Smooth muscle cell (in vitro differentiated cells): ENCODE measurements around the gene SMIM24. TPM values are rescaled to one million over a fixed set of nuclear protein-coding genes. Genes with fewer than 3 reads are reported as not detected.
A peak's percentile ranks its signal among the peaks of the same experiment; 100 is the strongest.

Experiments
- DNase-seq: peaks from one replicate; lab custom pipeline; 2025; ENCODE audit not compliant: unreplicated experiment; lab: John Stamatoyannopoulos, UW
- H2AFZ ChIP-seq: fragments of 200-600 bp; sonication (generic); 2 replicates; pipeline ENCODE4 v1.6.0; 2016; ENCODE audit warnings: antibody characterized with exemption, low read depth, mild to moderate bottlenecking
- H3F3A ChIP-seq: fragments of 200-600 bp; sonication (generic); 2 replicates; pipeline ENCODE4 v1.6.0; 2017; ENCODE audit warnings: antibody characterized with exemption, low read depth
- H3K27ac ChIP-seq: fragments of 200-600 bp; sonication (generic); 2 replicates; pipeline ENCODE4 v1.5.1; 2016; ENCODE audit warnings: low read depth, mild to moderate bottlenecking
- H3K27me3 ChIP-seq: fragments of 200-600 bp; sonication (generic); 2 replicates; pipeline ENCODE4 v1.6.1; 2016; ENCODE audit warnings: low read depth, mild to moderate bottlenecking
- H3K36me3 ChIP-seq: fragments of 200-600 bp; sonication (generic); 2 replicates; pipeline ENCODE4 v1.5.1; 2016; ENCODE audit warnings: low read depth
- H3K4me1 ChIP-seq: fragments of 200-600 bp; sonication (generic); 2 replicates; pipeline ENCODE4 v1.5.1; 2016; ENCODE audit warnings: low read depth
- H3K4me2 ChIP-seq: fragments of 200-600 bp; sonication (generic); 2 replicates; pipeline ENCODE4 v1.6.0; 2016; ENCODE audit warnings: mild to moderate bottlenecking
- H3K4me3 ChIP-seq: fragments of 200-600 bp; sonication (generic); 2 replicates; pipeline ENCODE4 v1.5.1; 2016; ENCODE audit warnings: mild to moderate bottlenecking
- H3K79me2 ChIP-seq: fragments of 200-600 bp; sonication (generic); 2 replicates; pipeline ENCODE4 v1.6.0; 2016; ENCODE audit warnings: low read depth, mild to moderate bottlenecking
- H3K9ac ChIP-seq: fragments of 200-600 bp; sonication (generic); 2 replicates; pipeline ENCODE4 v1.6.0; 2016; ENCODE audit warnings: low read depth
- H3K9me3 ChIP-seq: fragments of 200-600 bp; sonication (generic); replicated peaks from 2 replicates; pipeline ENCODE4 v1.5.1; 2016; ENCODE audit warnings: low read depth
- H4K20me1 ChIP-seq: fragments of 200-600 bp; sonication (generic); 2 replicates; pipeline ENCODE4 v1.6.0; 2016; ENCODE audit warnings: low read depth
- WGBS: methylation state at CpG from one replicate; pipeline ENCODE4 v1.1.7; 2016; ENCODE audit warnings: low lambda C conversion rate; 5-methylcytosine and 5-hydroxymethylcytosine counted together
- polyA plus RNA-seq: library from polyadenylated mRNA; unstranded; fragments of >200 nt; fragmentation: Nextera tagmentation; extraction: Ambion mirVana; gene quantifications from 2 replicates; pipeline ENCODE4 v1.2.1, GENCODE V29; 2016
- total RNA-seq: library from RNA; depleted of rRNA; stranded (reverse); fragments of >200 nt; gene quantifications from 2 replicates; pipeline ENCODE4 v1.2.3, GENCODE V29; 2014
- TF ChIP-seq, protein P1 (sequence below): fragments of 200-600 bp; sonication (generic); IDR thresholded peaks from 2 replicates; pipeline ENCODE4 v1.5.1; 2017; ENCODE audit warnings: borderline replicate concordance, mild to moderate bottlenecking, antibody characterized with exemption; ENCODE audit not compliant: insufficient read depth, poor library complexity, severe bottlenecking

The SMIM24 gene
- total and polyA plus RNA-seq, 2 experiments from 2014 or later = 1.1 TPM; not detected in 1

DNA sequence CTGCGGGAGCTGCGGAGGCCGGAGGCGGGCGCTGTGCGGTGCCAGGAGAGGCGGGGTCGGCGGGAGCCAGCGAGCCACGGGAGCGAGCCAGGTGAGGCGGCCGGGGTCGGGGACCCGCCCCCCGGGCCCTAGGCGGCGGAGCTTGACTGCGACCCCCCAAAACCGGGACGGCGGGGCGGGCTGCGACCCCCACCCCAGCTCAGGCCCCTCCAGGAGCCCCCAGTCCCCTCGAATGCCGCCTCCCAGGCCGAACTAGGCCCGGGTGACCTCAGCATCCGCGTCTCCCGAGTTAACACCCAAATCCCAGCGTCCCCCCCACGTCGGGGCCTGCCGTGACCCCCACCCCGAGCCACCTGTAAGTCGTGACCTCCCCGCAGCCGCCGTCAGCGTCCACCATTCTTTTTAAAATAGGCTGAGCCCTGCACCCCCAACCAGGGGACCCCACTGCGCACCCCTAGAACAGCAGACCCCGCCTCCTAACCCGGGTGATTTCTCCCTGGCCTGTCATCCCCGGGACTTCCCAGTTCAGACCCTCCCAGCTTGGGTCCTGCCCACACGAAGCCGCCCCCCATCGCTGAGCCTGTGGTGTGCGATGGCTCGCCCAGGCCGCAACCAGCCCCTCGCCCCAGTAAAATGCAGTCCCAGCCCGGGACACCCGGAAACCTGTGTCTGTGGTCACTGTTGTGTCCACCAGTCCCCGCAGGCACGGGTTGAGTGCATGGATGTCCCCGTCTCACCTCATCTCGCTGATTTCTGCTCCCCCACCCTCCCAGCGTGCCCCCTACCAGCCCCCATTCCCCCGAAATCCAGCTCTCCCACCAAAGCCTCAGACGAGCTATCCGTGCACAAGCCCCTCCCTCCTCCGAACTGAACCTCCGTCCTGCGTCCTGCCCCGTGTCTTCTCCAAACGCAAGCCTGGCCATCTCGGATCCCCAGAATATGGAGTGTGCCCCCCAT lies 26.3 kb upstream of the SMIM24 start:
- Histone ChIP-seq H3K36me3 (no peaks in the 10 kb centered on the region), H3K4me1 (no peaks in the 10 kb centered on the region), H3K4me3 (peak overlapping the region; percentile 90), H3F3A (peaks cover 4% of the 10 kb centered on the region), H2AFZ (no peak overlapping the region), H3K27ac (peak overlapping the region; percentile 87), H3K4me2 (peak overlapping the region; percentile 99), H3K9me3 (no peaks in the 10 kb centered on the region), H4K20me1 (peaks cover 44% of the 10 kb centered on the region), H3K27me3 (no peaks in the 10 kb centered on the region), H3K79me2 (peaks cover 49% of the 10 kb centered on the region), H3K9ac (peak overlapping the region; percentile 96)
- peak; percentile 40 for DNase-seq
- TF ChIP-seq, protein P1, sequence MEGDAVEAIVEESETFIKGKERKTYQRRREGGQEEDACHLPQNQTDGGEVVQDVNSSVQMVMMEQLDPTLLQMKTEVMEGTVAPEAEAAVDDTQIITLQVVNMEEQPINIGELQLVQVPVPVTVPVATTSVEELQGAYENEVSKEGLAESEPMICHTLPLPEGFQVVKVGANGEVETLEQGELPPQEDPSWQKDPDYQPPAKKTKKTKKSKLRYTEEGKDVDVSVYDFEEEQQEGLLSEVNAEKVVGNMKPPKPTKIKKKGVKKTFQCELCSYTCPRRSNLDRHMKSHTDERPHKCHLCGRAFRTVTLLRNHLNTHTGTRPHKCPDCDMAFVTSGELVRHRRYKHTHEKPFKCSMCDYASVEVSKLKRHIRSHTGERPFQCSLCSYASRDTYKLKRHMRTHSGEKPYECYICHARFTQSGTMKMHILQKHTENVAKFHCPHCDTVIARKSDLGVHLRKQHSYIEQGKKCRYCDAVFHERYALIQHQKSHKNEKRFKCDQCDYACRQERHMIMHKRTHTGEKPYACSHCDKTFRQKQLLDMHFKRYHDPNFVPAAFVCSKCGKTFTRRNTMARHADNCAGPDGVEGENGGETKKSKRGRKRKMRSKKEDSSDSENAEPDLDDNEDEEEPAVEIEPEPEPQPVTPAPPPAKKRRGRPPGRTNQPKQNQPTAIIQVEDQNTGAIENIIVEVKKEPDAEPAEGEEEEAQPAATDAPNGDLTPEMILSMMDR = no peak
- WGBS = under 1% methylated on average over 18 of the region's 69 CpGs

DNA sequence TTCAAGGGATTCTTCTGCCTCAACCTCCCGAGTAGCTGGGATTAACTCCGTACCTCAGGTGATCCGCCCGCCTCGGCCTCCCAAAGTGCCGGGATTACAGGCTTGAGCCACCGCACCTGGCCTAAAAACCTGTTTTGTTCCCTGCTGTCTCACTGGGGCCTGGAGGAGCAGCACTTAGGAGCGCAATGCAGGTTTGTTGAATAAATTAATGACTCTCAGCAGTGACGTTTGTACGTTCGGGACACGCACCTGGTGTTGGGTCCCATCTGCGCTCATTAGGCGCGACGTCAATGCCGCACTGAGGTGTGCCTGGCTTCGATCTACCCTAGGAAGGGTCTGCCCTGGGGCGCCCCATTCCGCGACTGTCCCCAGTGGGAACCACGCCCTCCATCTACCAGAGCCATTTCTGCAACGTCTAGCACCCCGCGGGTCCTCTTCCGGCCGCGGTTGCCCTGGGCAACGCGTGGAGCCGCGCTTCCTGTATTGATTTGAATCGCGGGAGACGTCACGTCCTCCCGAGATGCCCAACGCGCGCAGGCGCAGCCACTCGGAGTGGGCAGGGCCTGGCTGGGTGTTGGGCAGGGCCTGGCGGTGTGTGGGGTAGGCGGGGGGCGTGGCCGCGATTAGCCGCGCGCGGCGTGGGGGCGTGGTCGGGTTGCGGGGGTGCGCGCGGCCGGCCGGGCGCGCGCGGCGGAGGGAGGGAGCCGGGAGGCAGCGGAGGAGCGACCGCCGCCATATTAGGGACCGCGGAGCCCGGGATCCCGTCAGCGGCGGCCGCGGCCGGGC lies 25.5 kb upstream of the SMIM24 start, which contains the start of gene FZR1:
Gene FZR1, plus strand, starts transcription at position 714 of the 786 bp plus-strand sequence. CDS start 16,679 bp downstream, outside the sequence.
- H3K27ac ChIP-seq = peak within 1 kb of the TSS; percentile 87
- peak; percentile 98 for DNase-seq
- H3K9ac ChIP-seq = peak within 1 kb of the TSS; percentile 96
- H3K9me3 ChIP-seq = no peaks in the 10 kb centered on the region
- H3K36me3 ChIP-seq = no peaks in the 10 kb centered on the region
- H3K27me3 ChIP-seq = no peaks in the 10 kb centered on the region
- peaks cover 41% of the 10 kb centered on the region for H3K79me2 ChIP-seq
- no peaks in the 10 kb centered on the region for H3K4me1 ChIP-seq
- TF ChIP-seq, protein P1 = no peak
- 5% methylated on average over 50 of the region's 79 CpGs for WGBS
- H3K4me2 ChIP-seq = peak within 1 kb of the TSS; percentile 99
- peaks cover 4% of the 10 kb centered on the region for H3F3A ChIP-seq
- peak within 1 kb of the TSS; percentile 90 for H3K4me3 ChIP-seq
- peaks cover 36% of the 10 kb centered on the region for H4K20me1 ChIP-seq
- peak within 1 kb of the TSS; percentile 67 for H2AFZ ChIP-seq

DNA sequence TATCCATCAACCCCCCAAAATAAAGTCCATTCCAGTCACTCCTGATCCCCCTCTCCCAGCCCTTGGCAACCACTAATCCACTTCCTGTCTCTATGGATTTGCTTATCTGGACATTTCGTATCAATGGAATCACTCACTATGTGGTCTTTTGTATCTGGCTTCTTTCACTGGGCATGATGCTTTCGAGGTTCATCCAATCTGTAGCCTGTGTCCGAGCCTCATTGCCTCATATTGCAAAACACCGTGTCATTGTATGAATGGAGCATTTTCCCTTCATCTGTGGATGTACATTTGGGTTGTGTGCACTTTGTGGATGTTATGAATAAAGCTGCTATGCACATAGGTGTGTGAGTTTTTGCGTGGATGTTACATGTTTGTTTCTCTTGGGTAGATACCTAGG lies 24.4 kb upstream of the SMIM24 start:
- H3K4me3 ChIP-seq = no peak overlapping the region
- no peak overlapping the region for H3K4me2 ChIP-seq
- H3K36me3 ChIP-seq = no peaks in the 10 kb centered on the region
- TF ChIP-seq, protein P1 = no peak
- H3K27ac ChIP-seq = peak overlapping the region; percentile 80
- peaks cover 25% of the 10 kb centered on the region for H4K20me1 ChIP-seq
- peaks cover 4% of the 10 kb centered on the region for H3F3A ChIP-seq
- H3K4me1 ChIP-seq = peaks cover 2% of the 10 kb centered on the region
- WGBS = 44% methylated on average over 5 of the region's 5 CpGs
- H3K79me2 ChIP-seq = peaks cover 37% of the 10 kb centered on the region
- H3K27me3 ChIP-seq = no peaks in the 10 kb centered on the region
- no peak overlapping the region for H3K9ac ChIP-seq
- no peak for DNase-seq
- H3K9me3 ChIP-seq = no peaks in the 10 kb centered on the region
- H2AFZ ChIP-seq = no peak overlapping the region
